IMR-90 (cell line): Measurements from ENCODE around the gene EIF4G3. TPM values are rescaled to one million over a fixed set of nuclear protein-coding genes. Genes with fewer than 3 reads are reported as not detected.

Experiments
- ATAC-seq: fragments of 200-7000 bp; cut with Tn5 transposase; 2 replicates; pipeline ENCODE4 v1.9.1; 2020; ENCODE audit warnings: low read depth, mild to moderate bottlenecking, moderate library complexity
- BruUV-seq: library from RNA; stranded (reverse); fragments of 400-500 nt; replicated peaks from 2 replicates; lab custom pipeline; 2021; lab: Mats Ljungman, UMichigan
- CTCF ChIA-PET: fragments of 300-600 bp; formaldehyde crosslinking; extraction: SDS; loops from one replicate; lab custom pipeline; 2021; ENCODE audit warnings: antibody characterized with exemption; lab: Yijun Ruan, JAX
- POLR2A ChIA-PET: fragments of 300-600 bp; sonication (Branson Sonifier 250); formaldehyde crosslinking; loops from one replicate; lab custom pipeline; 2022; ENCODE audit warnings: antibody characterized with exemption; ENCODE audit not compliant: unreplicated experiment; lab: Charles Lee
- DNase-seq: peaks from one replicate; pipeline ENCODE4 v3.0.0; 2013
- H2AFZ ChIP-seq: replicated peaks from 2 replicates; pipeline ENCODE3; 2013; ENCODE audit warnings: low read length, mild to moderate bottlenecking; ENCODE audit not compliant: poor library complexity
- H2AK5ac ChIP-seq: 2 replicates; pipeline ENCODE4 v1.6.1; 2013; ENCODE audit warnings: low read depth, low read length, inconsistent platforms
- H2AK9ac ChIP-seq: replicated peaks from 2 replicates; pipeline ENCODE3; 2013; ENCODE audit warnings: mild to moderate bottlenecking, low read depth, low read length, moderate library complexity; ENCODE audit not compliant: poor library complexity
- H2BK120ac ChIP-seq: 2 replicates; pipeline ENCODE4 v1.6.1; 2013; ENCODE audit warnings: low read depth, low read length, inconsistent platforms
- H2BK15ac ChIP-seq: 3 replicates; pipeline ENCODE4 v1.6.1; 2013; ENCODE audit warnings: low read depth, low read length, inconsistent platforms
- H2BK20ac ChIP-seq: 2 replicates; pipeline ENCODE4 v1.6.1; 2013; ENCODE audit warnings: low read depth, mild to moderate bottlenecking, inconsistent platforms, low read length, moderate library complexity
- H2BK5ac ChIP-seq: 2 replicates; pipeline ENCODE4 v1.6.1; 2013; ENCODE audit warnings: mild to moderate bottlenecking, low read depth, low read length, inconsistent platforms; ENCODE audit not compliant: poor library complexity, severe bottlenecking
- H3K14ac ChIP-seq: replicated peaks from 2 replicates; pipeline ENCODE4 v1.6.1; 2013; ENCODE audit warnings: low read depth, low read length, inconsistent platforms
- H3K18ac ChIP-seq: 2 replicates; pipeline ENCODE4 v1.6.1; 2013; ENCODE audit warnings: low read depth, low read length, control low read depth
- H3K23ac ChIP-seq: 2 replicates; pipeline ENCODE4 v1.6.1; 2013; ENCODE audit warnings: low read depth, low read length, inconsistent platforms
- H3K27ac ChIP-seq: 2 replicates; pipeline ENCODE4 v1.5.1; 2013; ENCODE audit warnings: mild to moderate bottlenecking, control low read depth, low read length; ENCODE audit not compliant: insufficient read depth
- H3K27me3 ChIP-seq: 2 replicates; pipeline ENCODE4 v1.6.1; 2013; ENCODE audit warnings: low read length; ENCODE audit not compliant: control insufficient read depth, insufficient read depth
- H3K36me3 ChIP-seq: 2 replicates; pipeline ENCODE4 v1.6.1; 2013; ENCODE audit warnings: low read length, mixed read lengths; ENCODE audit not compliant: control insufficient read depth, insufficient read depth
- H3K4ac ChIP-seq: 2 replicates; pipeline ENCODE4 v1.6.1; 2013; ENCODE audit warnings: low read depth, low read length, inconsistent platforms
- H3K4me1 ChIP-seq: 2 replicates; pipeline ENCODE4 v1.6.1; 2013; ENCODE audit warnings: low read length, mixed read lengths; ENCODE audit not compliant: control insufficient read depth, insufficient read depth
- H3K4me2 ChIP-seq: 2 replicates; pipeline ENCODE4 v1.6.1; 2013; ENCODE audit warnings: low read depth, mild to moderate bottlenecking, control low read depth, low read length, moderate library complexity
- H3K4me3 ChIP-seq: 2 replicates; pipeline ENCODE4 v1.5.1; 2013; ENCODE audit warnings: low read depth, mild to moderate bottlenecking, control low read depth, low read length, moderate library complexity; ENCODE audit not compliant: insufficient read depth
- H3K56ac ChIP-seq: 2 replicates; pipeline ENCODE4 v1.6.1; 2013; ENCODE audit warnings: low read length, inconsistent platforms; ENCODE audit not compliant: insufficient read depth; ENCODE audit errors: extremely low read depth
- H3K79me1 ChIP-seq, 2 experiments: 2 replicates each; pipeline ENCODE4 v1.6.1; 2013; ENCODE audit warnings: low read length in 2 of 2, inconsistent platforms in 1 of 2, low read depth in 1 of 2
- H3K9ac ChIP-seq: 2 replicates; pipeline ENCODE4 v1.6.1; 2013; ENCODE audit warnings: low read depth, low read length, control low read depth
- H3K9me1 ChIP-seq: 2 replicates; pipeline ENCODE4 v1.6.1; 2013; ENCODE audit warnings: low read length, inconsistent platforms; ENCODE audit not compliant: insufficient read depth
- H3K9me3 ChIP-seq: 2 replicates; pipeline ENCODE4 v1.6.1; 2013; ENCODE audit warnings: low read length; ENCODE audit not compliant: control insufficient read depth, insufficient read depth
- H4K20me1 ChIP-seq: 2 replicates; pipeline ENCODE4 v1.6.1; 2013; ENCODE audit warnings: low read length, inconsistent platforms; ENCODE audit not compliant: insufficient read depth
- H4K5ac ChIP-seq: 2 replicates; pipeline ENCODE4 v1.6.1; 2013; ENCODE audit warnings: mild to moderate bottlenecking, low read depth, low read length, control low read depth
- H4K8ac ChIP-seq, 2 experiments: 2 replicates each; pipeline ENCODE4 v1.6.1; 2013; ENCODE audit warnings: low read depth in 2 of 2, low read length in 2 of 2, control low read depth in 1 of 2, inconsistent platforms in 1 of 2
- H4K91ac ChIP-seq: 2 replicates; pipeline ENCODE4 v1.6.1; 2013; ENCODE audit warnings: low read depth, low read length, inconsistent platforms; ENCODE audit not compliant: insufficient read depth
- BHLHE40 ChIP-seq: fragments of 150-350 bp; IDR thresholded peaks from 2 replicates; pipeline ENCODE4 v1.6.1; 2016; ENCODE audit warnings: mild to moderate bottlenecking, low read depth, low read length
- CEBPB ChIP-seq: IDR thresholded peaks from 2 replicates; pipeline ENCODE4 v1.6.1; 2012; ENCODE audit warnings: low read depth, low read length, improper control_type of control experiment
- CHD1 ChIP-seq: IDR thresholded peaks from 2 replicates; pipeline ENCODE4 v1.6.1; 2012; ENCODE audit warnings: low read depth, low read length, improper control_type of control experiment
- FOS ChIP-seq: fragments of 150-350 bp; IDR thresholded peaks from 2 replicates; pipeline ENCODE4 v1.6.1; 2016; ENCODE audit warnings: low read depth, low read length
- MAFK ChIP-seq: IDR thresholded peaks from 2 replicates; pipeline ENCODE4 v1.6.1; 2012; ENCODE audit warnings: low read depth, low read length, improper control_type of control experiment
- MAZ ChIP-seq: IDR thresholded peaks from 2 replicates; pipeline ENCODE4 v1.6.1; 2012; ENCODE audit warnings: low read depth, mild to moderate bottlenecking, low read length, improper control_type of control experiment, moderate library complexity, borderline replicate concordance
- MXI1 ChIP-seq: IDR thresholded peaks from 2 replicates; pipeline ENCODE4 v1.6.1; 2012; ENCODE audit warnings: low read depth, mild to moderate bottlenecking, low read length, moderate library complexity, borderline replicate concordance
- NFE2L2 ChIP-seq: fragments of 150-350 bp; IDR thresholded peaks from 2 replicates; pipeline ENCODE4 v1.6.1; 2016; ENCODE audit warnings: low read depth, mild to moderate bottlenecking, low read length
- POLR2A ChIP-seq: IDR thresholded peaks from 2 replicates; pipeline ENCODE4 v1.6.1; 2012; ENCODE audit warnings: mild to moderate bottlenecking, low read depth, low read length
- RAD21 ChIP-seq: IDR thresholded peaks from 2 replicates; pipeline ENCODE4 v1.6.1; 2012; ENCODE audit warnings: low read length, improper control_type of control experiment
- RCOR1 ChIP-seq: IDR thresholded peaks from 2 replicates; pipeline ENCODE4 v1.6.1; 2012; ENCODE audit warnings: mild to moderate bottlenecking, low read length, improper control_type of control experiment; ENCODE audit not compliant: insufficient replicate concordance
- RFX5 ChIP-seq: IDR thresholded peaks from 2 replicates; pipeline ENCODE4 v1.8.0; 2012; ENCODE audit warnings: low read depth, mild to moderate bottlenecking, low read length, moderate library complexity
- SMC3 ChIP-seq: fragments of 150-350 bp; IDR thresholded peaks from 2 replicates; pipeline ENCODE4 v1.6.1; 2016; ENCODE audit warnings: low read depth, mild to moderate bottlenecking, antibody characterized with exemption, low read length, moderate library complexity
- dilution Hi-C: fragments of 300-500 bp; cut with HindIII; formaldehyde crosslinking; loops from one replicate; pipeline ENCODE4 v1.14.3; 2018; ENCODE audit warnings: low sequenced_read_pairs; ENCODE audit not compliant: unreplicated experiment
- in situ Hi-C: fragments of 300-500 bp; cut with MboI; formaldehyde crosslinking; loops from 3 replicates; pipeline ENCODE4 v1.14.3; 2019; ENCODE audit warnings: low sequenced_read_pairs, inconsistent platforms, mixed read lengths
- intact Hi-C: fragments of 100-400 bp; cut with micrococcal nuclease; formaldehyde crosslinking; loops from 2 replicates; pipeline ENCODE4 v1.10.0; 2022
- polyA plus RNA-seq, 3 experiments: library from polyadenylated mRNA; depleted of rRNA; stranded (reverse); fragments of >200 nt; gene quantifications; 2 replicates each; pipeline ENCODE4 v1.2.3, GENCODE V29; 2012; ENCODE audit warnings: low replicate concordance in 1 of 3
- total RNA-seq: library from RNA; depleted of rRNA; stranded (reverse); fragments of >200 nt; gene quantifications from 2 replicates; pipeline ENCODE4 v1.2.3, GENCODE V29; 2012
- TF ChIP-seq, protein P1 (sequence below): fragments of 150-350 bp; IDR thresholded peaks from 2 replicates; pipeline ENCODE4 v1.6.1; 2017; ENCODE audit warnings: mild to moderate bottlenecking, antibody characterized with exemption, low read length, low read depth
- TF ChIP-seq, protein P2 (sequence below): fragments of 150-350 bp; IDR thresholded peaks from 2 replicates; pipeline ENCODE4 v1.6.1; 2016; ENCODE audit warnings: low read depth, mild to moderate bottlenecking, low read length, moderate library complexity, borderline replicate concordance
- TF ChIP-seq, protein P3 (sequence below): conservative IDR thresholded peaks from 2 replicates; pipeline ENCODE4 v1.5.1; 2012; ENCODE audit warnings: mild to moderate bottlenecking, low read depth, low read length, improper control_type of control experiment

The EIF4G3 gene
- total and polyA plus RNA-seq, 2 of the 4 experiments (the other 2 are of a cell fraction), result 25.8 to 49.2 TPM

DNA sequence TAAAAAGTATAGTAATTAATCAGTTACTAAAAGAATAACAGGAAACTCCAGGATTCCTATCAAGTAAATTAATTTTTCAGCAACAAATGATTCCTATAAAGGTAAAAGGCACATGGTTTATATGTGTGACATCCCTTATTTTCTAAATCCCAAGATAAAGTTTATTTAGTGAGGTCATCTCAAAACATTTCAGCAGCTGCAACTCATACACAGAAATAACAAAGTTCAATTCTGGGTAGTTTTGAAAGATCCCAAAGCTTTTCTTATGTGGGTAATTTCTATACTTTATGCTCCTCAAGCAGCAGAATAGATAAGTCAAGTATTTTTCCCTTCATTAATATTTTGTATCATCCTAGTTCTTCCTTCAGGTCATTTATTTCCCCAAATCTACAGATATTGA, 117.7 kb downstream of the EIF4G3 start:
- Histone ChIP-seq H2BK15ac (no peak overlapping the region), H2BK120ac (no peak overlapping the region), H2AFZ (no peak overlapping the region), H3K27ac (no peak overlapping the region), H3K4me3 (no peak overlapping the region), H3K23ac (no peak overlapping the region), H3K9me1 (0 out of 2 replicates have a peak, but pooled peaks cover 2% of the 10 kb centered on the region), H3K27me3 (no peaks in the 10 kb centered on the region), H2BK5ac (no peak overlapping the region), H4K20me1 (0 out of 2 replicates have a peak, but pooled peaks cover 9% of the 10 kb centered on the region), H3K9me3 (no peaks in the 10 kb centered on the region), H4K8ac (no peak overlapping the region), H3K4me2 (peak overlapping the region; percentile 47; the same call in 1 of the 2 replicates), H3K56ac (no peak overlapping the region), H3K36me3 (no peaks in the 10 kb centered on the region; the same call in 1 of the 2 replicates), H3K4me1 (peaks cover 2% of the 10 kb centered on the region; the same call in 1 of the 2 replicates), H3K9ac (no peak overlapping the region), H4K91ac (no peak overlapping the region), H2AK9ac (no peak overlapping the region), H2BK20ac (no peak overlapping the region), H3K18ac (no peak overlapping the region), H3K79me1 (peaks cover 12 to 44% of the 10 kb centered on the region in 2 experiments), H2AK5ac (no peak overlapping the region), H4K5ac (no peak overlapping the region), H3K14ac (no peak overlapping the region), H3K4ac (no peak overlapping the region)
- POLR2A ChIA-PET, result no interaction called here
- in situ Hi-C loops, result no loop called here
- intact Hi-C loops, result no loop called here
- dilution Hi-C loops, result no loop called here
- ATAC-seq (peak; percentile 51; the same call in 1 of the 2 replicates), DNase-seq (peak; percentile 34)
- BruUV-seq, result no TSS peak
- TF ChIP-seq MAFK, result no peak
- no peak for TF ChIP-seq RAD21
- no peak for TF ChIP-seq BHLHE40
- no peak for TF ChIP-seq FOS
- no peak for TF ChIP-seq RFX5
- no peak for TF ChIP-seq MAZ
- TF ChIP-seq, protein P1, sequence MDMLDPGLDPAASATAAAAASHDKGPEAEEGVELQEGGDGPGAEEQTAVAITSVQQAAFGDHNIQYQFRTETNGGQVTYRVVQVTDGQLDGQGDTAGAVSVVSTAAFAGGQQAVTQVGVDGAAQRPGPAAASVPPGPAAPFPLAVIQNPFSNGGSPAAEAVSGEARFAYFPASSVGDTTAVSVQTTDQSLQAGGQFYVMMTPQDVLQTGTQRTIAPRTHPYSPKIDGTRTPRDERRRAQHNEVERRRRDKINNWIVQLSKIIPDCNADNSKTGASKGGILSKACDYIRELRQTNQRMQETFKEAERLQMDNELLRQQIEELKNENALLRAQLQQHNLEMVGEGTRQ, result no peak
- TF ChIP-seq CHD1, result no peak
- TF ChIP-seq NFE2L2, result no peak
- TF ChIP-seq, protein P2, sequence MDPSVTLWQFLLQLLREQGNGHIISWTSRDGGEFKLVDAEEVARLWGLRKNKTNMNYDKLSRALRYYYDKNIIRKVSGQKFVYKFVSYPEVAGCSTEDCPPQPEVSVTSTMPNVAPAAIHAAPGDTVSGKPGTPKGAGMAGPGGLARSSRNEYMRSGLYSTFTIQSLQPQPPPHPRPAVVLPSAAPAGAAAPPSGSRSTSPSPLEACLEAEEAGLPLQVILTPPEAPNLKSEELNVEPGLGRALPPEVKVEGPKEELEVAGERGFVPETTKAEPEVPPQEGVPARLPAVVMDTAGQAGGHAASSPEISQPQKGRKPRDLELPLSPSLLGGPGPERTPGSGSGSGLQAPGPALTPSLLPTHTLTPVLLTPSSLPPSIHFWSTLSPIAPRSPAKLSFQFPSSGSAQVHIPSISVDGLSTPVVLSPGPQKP, result no peak
- TF ChIP-seq, protein P3, sequence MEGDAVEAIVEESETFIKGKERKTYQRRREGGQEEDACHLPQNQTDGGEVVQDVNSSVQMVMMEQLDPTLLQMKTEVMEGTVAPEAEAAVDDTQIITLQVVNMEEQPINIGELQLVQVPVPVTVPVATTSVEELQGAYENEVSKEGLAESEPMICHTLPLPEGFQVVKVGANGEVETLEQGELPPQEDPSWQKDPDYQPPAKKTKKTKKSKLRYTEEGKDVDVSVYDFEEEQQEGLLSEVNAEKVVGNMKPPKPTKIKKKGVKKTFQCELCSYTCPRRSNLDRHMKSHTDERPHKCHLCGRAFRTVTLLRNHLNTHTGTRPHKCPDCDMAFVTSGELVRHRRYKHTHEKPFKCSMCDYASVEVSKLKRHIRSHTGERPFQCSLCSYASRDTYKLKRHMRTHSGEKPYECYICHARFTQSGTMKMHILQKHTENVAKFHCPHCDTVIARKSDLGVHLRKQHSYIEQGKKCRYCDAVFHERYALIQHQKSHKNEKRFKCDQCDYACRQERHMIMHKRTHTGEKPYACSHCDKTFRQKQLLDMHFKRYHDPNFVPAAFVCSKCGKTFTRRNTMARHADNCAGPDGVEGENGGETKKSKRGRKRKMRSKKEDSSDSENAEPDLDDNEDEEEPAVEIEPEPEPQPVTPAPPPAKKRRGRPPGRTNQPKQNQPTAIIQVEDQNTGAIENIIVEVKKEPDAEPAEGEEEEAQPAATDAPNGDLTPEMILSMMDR, result no peak
- TF ChIP-seq POLR2A, result no peak
- TF ChIP-seq SMC3, result no peak
- no peak for TF ChIP-seq MXI1
- TF ChIP-seq CEBPB, result no peak
- TF ChIP-seq RCOR1, result no peak
- CTCF ChIA-PET, result interaction anchor here (1.1 kb wide), 1 partner anchor 41 kb away, joined by 3 read pairs; no protein-coding TSS in a partner anchor
